ENCODE results near the gene PRKAG2.

GRCh38 chr7:151592868-151593486 is 283.9 kb downstream of the PRKAG2 start:
- no peak for TF ChIP-seq CTCF (conservative IDR thresholded peaks at IDR 0.05; ENCODE audit: low read depth, low read length)
- no peak for TF ChIP-seq EZH2 (IDR thresholded peaks at IDR 0.05; ENCODE audit: low read length, unreplicated experiment)
- no peak for TF ChIP-seq EZH2phosphoT487 (IDR thresholded peaks at IDR 0.05; ENCODE audit: borderline replicate concordance, low read length)

Data from PC-3 (cell line).